Mucosa of descending colon (tissue), 3 donors: ENCODE results near the gene PTH1R. TPM values are rescaled to one million over a fixed set of nuclear protein-coding genes. Genes with fewer than 3 reads are reported as not detected.

Experiments used
- ATAC-seq: fragments of 200-7000 bp; cut with Tn5 transposase; one replicate; pipeline ENCODE4 v1.9.1; 2020; ENCODE audit warnings: mild to moderate bottlenecking, moderate library complexity
- DNase-seq, 3 donors: peaks; one replicate each; pipeline ENCODE4 v3.0.0-alpha.2; 2020
- H3K36me3 ChIP-seq: fragments of 200-600 bp; one replicate; pipeline ENCODE4 v1.8.0; 2021; ENCODE audit warnings: low read depth, mild to moderate bottlenecking
- H3K4me1 ChIP-seq: fragments of 200-600 bp; one replicate; pipeline ENCODE4 v1.8.0; 2021; ENCODE audit warnings: low read depth, mild to moderate bottlenecking
- H3K4me3 ChIP-seq: fragments of 200-600 bp; one replicate; pipeline ENCODE4 v1.8.0; 2021; ENCODE audit warnings: mild to moderate bottlenecking
- H3K9me3 ChIP-seq: fragments of 200-600 bp; one replicate; pipeline ENCODE4 v1.8.0; 2021; ENCODE audit warnings: mild to moderate bottlenecking
- CTCF ChIP-seq: fragments of 200-600 bp; IDR thresholded peaks from one replicate; pipeline ENCODE4 v1.8.0; 2022; ENCODE audit warnings: antibody characterized with exemption, mild to moderate bottlenecking
- intact Hi-C, 2 donors: fragments of 100-400 bp; cut with DNase I in 1 of 2; cut with micrococcal nuclease in 1 of 2; formaldehyde crosslinking; loops; one replicate each; pipeline versions ENCODE4 v1.11.0 to v1.11.1; 2022; cut with DNase I, micrococcal nuclease
- total RNA-seq, 3 donors: library from RNA; stranded (reverse); fragmentation: NEBNext Ultra II Directional in 2 of 3; extraction: Animal tissue kit (Norgen Biotek cat#: 25700) in 2 of 3; gene quantifications; one replicate each; pipeline versions ENCODE4 v1.2.1 to v1.2.4, GENCODE V29; 2021 to 2023
- donor health status: DM: no; HTN: no; CAD: no; lungs with moderate emphysema.
- donor health status: DM: no; HTN: no; CAD: no.
- donor health status: DM: no; HTN: yes; CAD: no.

PTH1R gene
- total RNA-seq, 3 donors from 2014 or later, result 0.87 to 4.6 (median 1.9) TPM

- no peak for TF ChIP-seq CTCF
- Histone ChIP-seq H3K4me1 (peaks cover 3% of the 10 kb centered on the region), H3K9me3 (no peaks in the 10 kb centered on the region), H3K36me3 (no peaks in the 10 kb centered on the region), H3K4me3 (no peak overlapping the region)
- DNase-seq (peak in 1 of 3 donors; percentile 27), ATAC-seq (no peak)
- intact Hi-C loops, result no loop called here
Measured at GRCh38 chr3:46901591-46902187, 24.2 kb downstream of the PTH1R start.

DNA sequence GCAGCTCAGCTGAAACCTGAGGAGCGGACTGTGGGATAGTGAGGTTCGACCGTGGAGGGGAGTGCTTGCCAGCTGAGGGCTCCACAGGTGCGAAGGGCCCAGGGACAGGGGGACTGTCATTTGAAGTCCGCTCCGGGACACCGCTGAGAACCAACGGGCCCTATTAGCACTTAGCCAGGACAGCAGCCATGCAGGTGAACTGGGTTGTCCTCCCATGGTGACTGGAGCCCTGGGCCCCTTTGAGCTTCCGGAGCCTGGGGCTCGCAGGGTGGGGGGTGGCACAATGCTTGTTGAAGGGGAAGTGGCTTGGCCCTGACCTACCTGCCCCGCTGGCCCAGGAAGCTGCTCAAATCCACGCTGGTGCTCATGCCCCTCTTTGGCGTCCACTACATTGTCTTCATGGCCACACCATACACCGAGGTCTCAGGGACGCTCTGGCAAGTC, 24.7 kb downstream of the PTH1R start:
- DNase-seq, result peak in 1 of 3 donors; percentile 24
- intact Hi-C loops, result no loop called here
- no peak for TF ChIP-seq CTCF
- Histone ChIP-seq H3K36me3 (no peaks in the 10 kb centered on the region), H3K4me1 (peaks cover 3% of the 10 kb centered on the region), H3K9me3 (no peaks in the 10 kb centered on the region), H3K4me3 (no peak overlapping the region)
- ATAC-seq, result no peak

DNA sequence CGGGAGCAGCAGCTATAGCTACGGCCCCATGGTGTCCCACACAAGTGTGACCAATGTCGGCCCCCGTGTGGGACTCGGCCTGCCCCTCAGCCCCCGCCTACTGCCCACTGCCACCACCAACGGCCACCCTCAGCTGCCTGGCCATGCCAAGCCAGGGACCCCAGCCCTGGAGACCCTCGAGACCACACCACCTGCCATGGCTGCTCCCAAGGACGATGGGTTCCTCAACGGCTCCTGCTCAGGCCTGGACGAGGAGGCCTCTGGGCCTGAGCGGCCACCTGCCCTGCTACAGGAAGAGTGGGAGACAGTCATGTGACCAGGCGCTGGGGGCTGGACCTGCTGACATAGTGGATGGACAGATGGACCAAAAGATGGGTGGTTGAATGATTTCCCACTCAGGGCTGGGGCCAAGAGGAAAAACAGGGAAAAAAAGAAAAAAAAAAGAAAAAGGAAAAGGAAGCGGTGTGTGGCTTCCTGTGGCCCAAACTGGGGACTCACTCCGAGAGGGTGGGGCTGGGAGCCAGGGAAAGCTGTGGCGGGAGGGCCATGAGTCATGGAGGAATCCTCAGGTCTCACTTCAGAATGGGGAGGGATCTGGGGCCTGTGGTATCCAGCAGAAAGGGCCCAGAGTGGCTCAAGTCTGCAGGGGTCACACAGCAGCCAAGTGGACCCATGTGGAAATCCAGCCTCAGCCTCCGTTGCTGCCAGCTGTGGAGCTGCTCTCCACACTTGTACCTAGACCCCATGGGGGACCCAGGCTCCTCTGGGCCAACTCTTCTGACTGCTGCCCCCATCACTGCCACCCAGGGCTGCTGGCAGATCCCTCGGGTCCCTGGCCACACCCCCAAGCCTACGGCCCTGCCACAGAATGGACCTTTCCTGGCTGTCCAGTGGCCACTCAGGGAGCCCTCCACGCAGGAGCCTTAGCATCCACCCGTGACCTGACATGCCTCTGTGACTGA, 26.1 kb downstream of the PTH1R start:
- peaks cover 3% of the 10 kb centered on the region for H3K4me1 ChIP-seq
- DNase-seq, result peak in 1 of 3 donors; percentile 38
- TF ChIP-seq CTCF, result no peak
- H3K9me3 ChIP-seq, result no peaks in the 10 kb centered on the region
- intact Hi-C loops, result no loop called here
- ATAC-seq, result no peak
- H3K36me3 ChIP-seq, result no peaks in the 10 kb centered on the region
- H3K4me3 ChIP-seq, result no peak overlapping the region

DNA sequence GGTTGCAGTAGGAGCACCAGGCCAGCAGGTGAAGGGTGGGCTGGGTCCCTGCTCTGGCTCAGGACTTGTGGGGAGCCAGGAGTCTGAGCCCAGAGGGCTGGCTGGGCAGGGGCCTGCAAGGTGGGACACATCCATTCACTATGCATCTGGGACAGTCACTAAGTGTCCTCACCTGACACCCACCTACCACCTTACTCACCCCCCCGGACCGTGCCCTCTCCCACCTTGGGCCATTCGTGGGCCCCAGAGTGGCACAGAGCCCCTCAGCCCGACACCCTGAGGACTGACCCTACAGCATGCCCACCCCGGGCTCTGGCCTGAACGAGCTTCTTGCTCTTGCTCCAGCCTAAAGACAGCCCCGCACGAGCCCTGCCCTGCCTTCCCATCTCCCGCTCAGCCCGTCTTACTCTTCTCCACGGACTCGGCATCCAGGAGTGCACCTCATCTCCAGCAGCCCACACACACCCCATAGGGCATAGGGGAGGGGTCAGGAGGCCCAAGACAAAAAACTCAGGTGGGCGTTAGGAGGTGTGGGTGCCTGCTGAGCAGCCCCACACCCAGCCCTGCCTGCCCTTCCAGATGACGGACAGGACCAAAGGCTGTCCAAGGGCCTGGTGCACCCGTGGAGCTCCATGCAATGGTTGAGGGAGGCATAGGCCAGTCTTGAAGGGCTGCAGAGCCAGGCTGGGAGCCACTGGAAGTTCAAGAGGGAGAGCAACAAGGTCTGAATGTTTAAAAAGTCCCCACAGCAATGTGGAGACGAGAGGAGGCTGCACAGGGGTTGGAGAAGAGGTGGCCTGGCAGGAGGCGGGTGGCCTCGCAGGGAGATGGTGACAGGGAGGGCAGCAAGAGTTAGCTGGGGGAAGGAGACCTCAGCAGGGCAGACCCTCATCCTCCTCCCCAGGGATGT, 27.0 kb downstream of the PTH1R start:
- Histone ChIP-seq H3K4me3 (no peak overlapping the region), H3K9me3 (no peaks in the 10 kb centered on the region), H3K36me3 (no peaks in the 10 kb centered on the region), H3K4me1 (peaks cover 3% of the 10 kb centered on the region)
- intact Hi-C loops, result loop anchor here in 1 of 2 donors (5.0 kb wide), 1 partner anchor 197 kb away; no protein-coding TSS in a partner anchor
- ATAC-seq (no peak), DNase-seq (peak in 2 of 3 donors; percentile 13 to 41)
- no peak for TF ChIP-seq CTCF

DNA sequence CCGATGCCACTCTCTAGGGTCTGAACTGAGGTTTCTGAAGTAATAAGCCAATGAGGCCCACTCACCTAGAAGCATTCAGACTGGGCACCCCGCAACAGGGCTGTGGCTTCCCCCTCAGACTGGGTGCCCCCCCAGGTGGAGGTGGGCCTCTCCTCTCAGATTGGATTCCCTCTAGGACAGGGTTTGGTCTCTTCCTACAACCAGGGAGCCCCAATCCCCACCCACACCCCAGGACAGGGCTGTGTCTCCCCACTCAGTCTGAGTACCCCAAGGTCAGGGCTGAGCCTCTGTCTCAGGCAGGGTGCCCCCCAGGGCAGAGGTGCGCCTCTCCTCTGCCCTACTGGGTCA, 27.7 kb downstream of the PTH1R start:
- DNase-seq (no peak), ATAC-seq (no peak)
- no peak for TF ChIP-seq CTCF
- Histone ChIP-seq H3K36me3 (no peaks in the 10 kb centered on the region), H3K4me3 (no peak overlapping the region), H3K9me3 (no peaks in the 10 kb centered on the region), H3K4me1 (peaks cover 3% of the 10 kb centered on the region)
- intact Hi-C loops, result loop anchor here in 1 of 2 donors (5.0 kb wide), 1 partner anchor 198 kb away; no protein-coding TSS in a partner anchor
